ENCODE results near the gene TKT.

- no peak for TF ChIP-seq CTCF (conservative IDR thresholded peaks at IDR 0.05)
- no peak for TF ChIP-seq ZFX (IDR thresholded peaks at IDR 0.05)
Observed at GRCh38 chr3:53295410-53295809, 39.6 kb upstream of the TKT start.
